22Rv1 (cell line): ENCODE measurements around the gene RNLS.

Experiments used
- H3K27ac ChIP-seq: fragments of 450-650 bp; 2 replicates; pipeline ENCODE4 v1.5.1; 2017
- ZFX ChIP-seq: fragments of 450-650 bp; IDR thresholded peaks from 2 replicates; pipeline ENCODE4 v1.6.1; 2017; ENCODE audit warnings: antibody characterized with exemption, borderline replicate concordance
- TF ChIP-seq, protein P1 (sequence below): fragments of 450-650 bp; IDR thresholded peaks from 2 replicates; pipeline ENCODE4 v1.5.1; 2017; ENCODE audit warnings: mild to moderate bottlenecking

Gene RNLS

DNA sequence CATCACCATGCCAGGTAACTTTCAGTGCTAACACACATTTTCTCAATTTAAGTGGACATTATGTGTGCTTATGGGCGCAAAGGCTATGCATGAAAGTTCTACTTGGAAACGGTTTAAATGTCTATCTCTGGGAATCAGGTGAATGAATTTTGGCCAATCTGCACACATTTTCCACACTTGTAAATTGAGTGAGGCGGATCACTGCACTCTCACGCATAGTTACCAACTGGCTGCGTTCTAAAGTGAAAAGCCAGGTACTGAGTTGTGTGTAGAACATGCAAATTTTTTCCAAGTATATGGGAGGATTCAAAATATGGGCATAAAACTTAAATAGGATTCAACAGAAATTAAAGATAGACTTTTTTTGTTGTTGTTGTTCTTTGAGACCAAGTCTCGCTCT, 323.7 kb downstream of the RNLS start:
- TF ChIP-seq, protein P1, sequence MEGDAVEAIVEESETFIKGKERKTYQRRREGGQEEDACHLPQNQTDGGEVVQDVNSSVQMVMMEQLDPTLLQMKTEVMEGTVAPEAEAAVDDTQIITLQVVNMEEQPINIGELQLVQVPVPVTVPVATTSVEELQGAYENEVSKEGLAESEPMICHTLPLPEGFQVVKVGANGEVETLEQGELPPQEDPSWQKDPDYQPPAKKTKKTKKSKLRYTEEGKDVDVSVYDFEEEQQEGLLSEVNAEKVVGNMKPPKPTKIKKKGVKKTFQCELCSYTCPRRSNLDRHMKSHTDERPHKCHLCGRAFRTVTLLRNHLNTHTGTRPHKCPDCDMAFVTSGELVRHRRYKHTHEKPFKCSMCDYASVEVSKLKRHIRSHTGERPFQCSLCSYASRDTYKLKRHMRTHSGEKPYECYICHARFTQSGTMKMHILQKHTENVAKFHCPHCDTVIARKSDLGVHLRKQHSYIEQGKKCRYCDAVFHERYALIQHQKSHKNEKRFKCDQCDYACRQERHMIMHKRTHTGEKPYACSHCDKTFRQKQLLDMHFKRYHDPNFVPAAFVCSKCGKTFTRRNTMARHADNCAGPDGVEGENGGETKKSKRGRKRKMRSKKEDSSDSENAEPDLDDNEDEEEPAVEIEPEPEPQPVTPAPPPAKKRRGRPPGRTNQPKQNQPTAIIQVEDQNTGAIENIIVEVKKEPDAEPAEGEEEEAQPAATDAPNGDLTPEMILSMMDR: no peak
- no peak for TF ChIP-seq ZFX

DNA sequence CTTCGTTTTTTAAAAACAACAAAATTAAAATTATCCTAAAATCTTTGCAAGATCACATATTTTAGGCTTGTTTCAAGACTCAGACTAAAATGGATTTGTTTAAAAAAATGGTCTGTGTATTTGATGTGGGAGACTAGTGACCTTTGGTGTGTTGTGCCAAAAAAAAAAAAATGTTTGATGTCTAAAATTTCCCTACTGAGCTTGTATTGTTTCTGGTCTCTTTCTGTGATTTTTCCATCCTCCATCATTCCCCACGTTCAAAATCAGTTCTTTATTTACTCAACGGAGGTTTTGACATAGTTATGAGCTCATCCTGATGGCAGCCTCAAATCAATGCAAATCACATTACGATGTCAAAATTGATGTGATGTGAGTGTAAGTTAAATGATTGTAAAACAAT, 326.2 kb downstream of the RNLS start:
- TF ChIP-seq, protein P1: no peak
- TF ChIP-seq ZFX: no peak
- no peak overlapping the region for H3K27ac ChIP-seq

More for the DNA sequence above, 323.7 kb downstream of the RNLS start:
- no peak overlapping the region for H3K27ac ChIP-seq

DNA sequence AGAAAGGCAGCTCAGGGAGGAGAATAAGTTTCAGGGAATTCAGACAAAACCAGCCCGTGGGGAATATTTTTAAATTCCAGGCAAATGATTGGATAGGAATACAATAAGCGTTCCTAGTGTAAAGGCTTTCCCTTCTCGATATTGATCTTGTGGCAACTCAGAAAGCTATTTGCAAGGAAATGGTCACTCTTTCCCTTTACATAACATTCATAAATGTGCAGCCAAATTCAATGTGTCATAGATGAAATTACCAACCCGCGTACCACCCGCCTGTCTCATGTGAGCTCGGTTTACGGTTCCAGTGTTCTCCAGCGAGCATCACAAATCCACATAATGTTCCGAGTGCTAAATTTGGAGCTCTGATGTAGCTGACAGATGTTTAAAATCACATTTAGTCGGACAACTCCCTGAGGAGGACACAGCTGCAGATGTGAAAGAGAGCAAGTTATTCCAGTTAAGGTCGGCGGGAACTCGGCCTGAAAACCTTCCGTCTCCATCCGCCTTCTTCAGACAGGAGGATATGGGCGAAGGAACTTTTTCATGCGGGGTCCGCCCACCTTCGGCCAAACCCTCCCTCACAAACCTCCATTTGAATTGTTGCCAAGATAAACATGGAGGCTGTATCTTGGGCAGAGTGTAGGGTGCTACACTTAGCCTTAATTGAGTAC, 327.0 kb downstream of the RNLS start:
- TF ChIP-seq, protein P1: no peak
- no peak for TF ChIP-seq ZFX
- no peak overlapping the region for H3K27ac ChIP-seq

DNA sequence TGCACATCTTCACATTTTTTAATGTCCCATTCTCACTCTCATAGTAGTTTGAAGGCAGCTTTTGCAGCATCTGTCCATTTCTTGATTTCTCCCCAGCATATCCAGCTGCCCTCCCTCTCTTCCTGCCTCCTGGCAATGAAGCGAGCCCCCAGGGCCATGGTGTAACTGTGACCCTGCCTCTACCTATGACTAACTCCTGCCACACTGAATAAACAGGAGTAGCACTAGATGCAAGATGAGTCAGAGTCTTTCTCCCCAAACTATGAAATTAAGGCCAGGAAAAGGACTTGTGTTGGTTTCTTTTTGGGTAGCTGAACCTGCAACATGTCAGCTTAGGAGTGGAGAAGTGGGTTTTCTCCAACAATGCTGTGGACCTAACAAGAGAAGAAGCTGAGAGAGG, 329.0 kb downstream of the RNLS start:
- TF ChIP-seq, protein P1: no peak
- no peak for TF ChIP-seq ZFX
- no peak overlapping the region for H3K27ac ChIP-seq

DNA sequence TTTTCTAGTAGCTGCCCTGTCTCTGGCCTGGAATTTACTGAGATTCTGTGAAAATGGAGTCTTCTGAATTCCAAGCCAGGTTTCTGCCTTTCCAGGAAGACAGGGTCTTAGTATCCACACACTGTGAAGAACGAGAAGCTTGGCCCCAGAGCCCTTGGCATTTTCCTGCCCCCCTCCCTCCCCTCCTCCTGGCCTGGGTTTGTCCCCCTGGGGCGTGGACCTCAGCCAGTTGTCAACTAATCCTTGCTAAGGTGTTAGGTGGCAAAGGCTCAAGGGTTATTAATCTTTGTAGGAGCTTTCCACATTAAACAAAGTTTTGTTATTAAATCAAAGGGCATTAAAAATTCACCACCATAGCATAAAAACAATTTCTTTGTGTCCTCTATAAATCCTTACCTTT, 329.5 kb downstream of the RNLS start:
- no peak for TF ChIP-seq ZFX
- TF ChIP-seq, protein P1: no peak
- H3K27ac ChIP-seq: no peak overlapping the region

DNA sequence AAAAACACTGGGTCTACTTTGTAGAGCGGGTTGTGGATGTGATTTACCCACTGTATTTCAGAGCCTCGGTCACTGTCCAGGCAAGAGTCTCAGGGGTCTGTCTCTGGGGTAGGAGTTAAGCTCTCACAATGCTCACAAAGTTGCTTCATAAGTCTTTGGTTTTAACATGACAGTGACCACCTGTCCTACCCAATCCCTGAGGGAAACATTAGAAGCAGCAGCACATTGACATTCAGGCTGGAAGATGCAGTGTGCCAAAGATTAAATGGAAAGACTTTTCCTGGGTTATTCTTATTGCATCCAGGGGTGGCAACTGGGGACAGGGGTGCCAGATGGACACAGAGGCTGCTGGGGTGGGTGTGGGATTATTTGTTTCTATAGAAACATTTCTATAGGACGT, 330.0 kb downstream of the RNLS start:
- H3K27ac ChIP-seq: no peak overlapping the region
- TF ChIP-seq, protein P1: no peak
- TF ChIP-seq ZFX: no peak

DNA sequence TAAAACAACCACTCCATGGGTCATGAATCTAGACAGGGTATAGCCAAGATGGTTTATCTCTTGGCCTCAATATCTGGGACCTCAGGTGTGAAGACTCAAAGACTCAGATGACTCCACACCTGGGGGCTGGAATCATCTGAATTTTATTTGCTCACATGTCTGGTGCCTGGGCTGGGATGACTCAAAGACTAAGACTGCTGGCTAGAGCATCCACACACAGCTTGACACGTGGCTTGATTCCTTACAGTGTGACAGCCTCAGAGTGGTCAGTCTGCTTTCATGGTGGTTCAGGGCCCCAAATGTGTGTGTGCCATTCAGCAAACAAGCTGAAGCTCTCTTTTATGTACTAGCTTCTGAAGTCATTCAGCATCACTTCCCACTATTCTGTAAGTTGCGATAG, 333.7 kb downstream of the RNLS start:
- TF ChIP-seq ZFX: no peak
- TF ChIP-seq, protein P1: no peak
- no peak overlapping the region for H3K27ac ChIP-seq
